Motor neuron (in vitro differentiated cells): Measurements from ENCODE around the gene YAP1. TPM values are rescaled to one million over a fixed set of nuclear protein-coding genes. Genes with fewer than 3 reads are reported as not detected.

Source experiments
- ATAC-seq, 8 experiments: fragments of 200-7000 bp; cut with Tn5 transposase; replicated peaks in 6 of 8; 2 replicates each; pipeline ENCODE4 v1.8.0; 2021; ENCODE audit warnings: mild to moderate bottlenecking in 8 of 8, moderate library complexity in 8 of 8
- H3K27ac ChIP-seq, 2 donors: fragments of 250-450 bp; sonication (Bioruptor Pico); 2 replicates each; pipeline ENCODE4 v1.9.0; 2021; ENCODE audit warnings: antibody characterized with exemption in 2 of 2, mild to moderate bottlenecking in 2 of 2, moderate library complexity in 1 of 2
- H3K4me1 ChIP-seq, 2 donors: fragments of 250-450 bp; sonication (Bioruptor Pico); replicated peaks in 1 of 2; 2 replicates each; pipeline ENCODE4 v1.6.1; 2021; ENCODE audit warnings: antibody characterized with exemption in 2 of 2, mild to moderate bottlenecking in 2 of 2, moderate library complexity in 1 of 2
- H3K4me3 ChIP-seq, 5 donors: fragments of 250-450 bp; sonication (Bioruptor Pico); 2 replicates each; pipeline ENCODE4 v1.9.0; 2021; ENCODE audit warnings: antibody characterized with exemption in 5 of 5, mild to moderate bottlenecking in 5 of 5, moderate library complexity in 4 of 5
- WGBS, 10 experiments: fragments of 450-650 bp; shearing (Covaris generic); methylation state at CpG; one replicate each; pipeline ENCODE4 v1.0.0; 2022; 5-methylcytosine and 5-hydroxymethylcytosine counted together
- in situ Hi-C, 9 experiments: fragments of 400-800 bp; cut with MboI; loops; one replicate each; pipeline ENCODE4 v1.15.0; 2021; ENCODE audit warnings: low sequenced_read_pairs in 9 of 9, low pct_unique_long_range_greater_than_20kb in 2 of 9; ENCODE audit not compliant: unreplicated experiment in 9 of 9
- total RNA-seq, 8 experiments: library from RNA; unstranded; fragments of 300-600 nt; gene quantifications; 2 replicates each; pipeline versions ENCODE4 v1.2.3 to v1.2.4, GENCODE V29; 2022

The YAP1 gene
- 10 to 100 TPM; 13.4 to 83.0 (median 43.5) TPM for total RNA-seq

GRCh38 chr11:102109896-102110760 lies at the start of gene YAP1:
TSS of gene YAP1 (plus strand) at chr11:102110447. CDS start at chr11:102110849, 402 bp downstream.
- WGBS, 10 experiments = 0 to 4% (median 1%) methylated on average over 3 to 52 of the region's 104 CpGs; no CpG with 5 or more reads in 3 of the 10 experiments
- Histone ChIP-seq H3K4me1 (no peaks in the 10 kb centered on the region), H3K27ac (peak within 1 kb of the TSS; percentile 57 to 85), H3K4me3 (peak within 1 kb of the TSS; percentile 61 to 97 (median 80))
- peak; percentile 64 to 77 (median 72) for ATAC-seq
- in situ Hi-C loops = no loop called here

DNA sequence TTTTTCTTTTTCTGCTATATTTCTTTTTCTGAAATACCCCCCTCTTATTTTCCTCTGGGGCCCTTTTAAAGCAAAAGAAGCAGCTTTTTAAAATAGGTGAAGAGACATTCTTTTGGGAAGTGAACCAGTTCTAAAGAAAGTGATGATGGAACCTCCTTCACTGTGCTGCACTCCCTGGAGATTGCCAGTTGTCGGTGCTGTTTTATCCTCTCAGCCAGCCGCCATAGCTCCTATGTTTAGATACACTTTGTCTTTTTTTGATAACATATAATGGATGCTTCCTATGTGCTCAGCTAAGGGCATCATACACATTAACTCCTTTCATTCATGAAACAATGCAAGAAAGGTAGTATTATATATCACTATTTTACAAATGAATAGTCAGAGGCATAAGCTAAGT lies 49.0 kb upstream of the YAP1 start:
- H3K4me1 ChIP-seq = no peaks in the 10 kb centered on the region
- H3K4me3 ChIP-seq = no peak overlapping the region
- ATAC-seq = peak in 4 of 8 experiments; percentile 28 to 56 (median 53)
- no peak overlapping the region for H3K27ac ChIP-seq
- 33 to 71% (median 46%) methylated on average over 1 to 2 of the region's 2 CpGs; no CpG with 5 or more reads in 2 of the 10 experiments for WGBS, 10 experiments
- in situ Hi-C loops = no loop called here

DNA sequence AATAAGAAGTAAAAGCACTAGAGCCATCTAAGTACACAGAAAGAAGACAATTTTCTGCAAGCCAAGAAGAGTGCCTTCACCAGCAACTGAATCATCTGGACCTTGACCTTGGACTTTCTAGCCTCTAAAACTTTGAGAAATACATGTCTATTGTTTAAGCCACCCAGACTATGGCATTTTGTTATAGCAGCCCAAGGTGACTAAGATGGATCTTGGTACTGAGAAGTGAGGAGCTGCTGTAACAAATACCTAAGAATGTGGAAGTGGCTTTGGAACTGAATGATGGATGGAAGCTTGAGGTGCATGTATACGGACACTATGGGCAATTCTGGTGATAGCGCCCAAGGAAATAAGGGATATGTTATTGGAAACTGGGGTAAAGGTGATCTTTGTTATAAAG lies 48.1 kb upstream of the YAP1 start:
- ATAC-seq = no peak
- no peaks in the 10 kb centered on the region for H3K4me1 ChIP-seq
- no peak overlapping the region for H3K4me3 ChIP-seq
- WGBS, 10 experiments = 88 to 100% (median 100%) methylated on average over 1 to 2 of the region's 2 CpGs; no CpG with 5 or more reads in 2 of the 10 experiments
- in situ Hi-C loops = no loop called here
- no peak overlapping the region for H3K27ac ChIP-seq

DNA sequence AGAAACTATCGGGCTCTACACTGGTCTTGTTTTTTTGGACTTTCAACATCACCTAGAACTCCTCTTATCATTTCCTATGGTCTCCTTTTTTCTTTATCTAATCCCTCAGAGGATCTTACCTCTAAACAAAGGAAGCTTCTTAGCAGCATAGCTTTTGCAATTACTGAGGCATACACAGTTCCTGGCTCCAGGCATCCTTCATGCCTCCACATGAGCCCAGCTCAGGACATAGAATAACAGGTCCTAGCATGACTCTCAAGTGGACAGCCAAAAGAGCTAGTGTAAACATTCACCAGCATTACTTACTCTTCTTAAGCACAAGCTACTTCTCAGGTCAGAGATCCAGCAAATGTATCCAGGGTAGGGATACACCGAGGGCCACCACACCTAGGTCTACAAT lies 45.9 kb upstream of the YAP1 start:
- Histone ChIP-seq H3K4me3 (no peak overlapping the region), H3K4me1 (no peaks in the 10 kb centered on the region), H3K27ac (no peak overlapping the region)
- 79 to 100% (median 100%) methylated on average over 1 to 2 of the region's 2 CpGs; no CpG with 5 or more reads in 1 of the 10 experiments for WGBS, 10 experiments
- ATAC-seq = no peak
- in situ Hi-C loops = no loop called here

DNA sequence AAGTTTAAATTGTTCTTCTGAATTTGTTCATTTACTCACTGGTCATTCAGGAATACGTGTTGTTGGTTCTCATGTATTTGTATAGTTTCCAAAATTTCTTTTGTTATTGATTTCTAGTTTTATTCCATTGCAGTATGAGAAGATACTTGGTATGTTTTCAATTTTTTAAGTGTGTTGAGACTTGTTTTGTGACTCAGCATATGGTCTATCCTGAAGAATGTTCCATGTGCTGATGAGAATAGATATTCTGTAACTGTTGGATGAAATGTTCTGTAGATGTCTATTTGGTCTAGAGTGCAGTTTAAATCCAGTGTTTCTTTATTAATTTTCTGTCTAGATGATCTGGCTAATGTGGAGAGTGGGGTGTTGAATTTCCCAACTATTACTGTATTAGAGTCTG lies 39.5 kb upstream of the YAP1 start:
- H3K4me1 ChIP-seq = no peaks in the 10 kb centered on the region
- H3K27ac ChIP-seq = no peak overlapping the region
- in situ Hi-C loops = no loop called here
- 0 to 94% (median 18%) methylated on average over 1 of the region's 1 CpG for WGBS, 10 experiments
- no peak for ATAC-seq
- H3K4me3 ChIP-seq = no peak overlapping the region

DNA sequence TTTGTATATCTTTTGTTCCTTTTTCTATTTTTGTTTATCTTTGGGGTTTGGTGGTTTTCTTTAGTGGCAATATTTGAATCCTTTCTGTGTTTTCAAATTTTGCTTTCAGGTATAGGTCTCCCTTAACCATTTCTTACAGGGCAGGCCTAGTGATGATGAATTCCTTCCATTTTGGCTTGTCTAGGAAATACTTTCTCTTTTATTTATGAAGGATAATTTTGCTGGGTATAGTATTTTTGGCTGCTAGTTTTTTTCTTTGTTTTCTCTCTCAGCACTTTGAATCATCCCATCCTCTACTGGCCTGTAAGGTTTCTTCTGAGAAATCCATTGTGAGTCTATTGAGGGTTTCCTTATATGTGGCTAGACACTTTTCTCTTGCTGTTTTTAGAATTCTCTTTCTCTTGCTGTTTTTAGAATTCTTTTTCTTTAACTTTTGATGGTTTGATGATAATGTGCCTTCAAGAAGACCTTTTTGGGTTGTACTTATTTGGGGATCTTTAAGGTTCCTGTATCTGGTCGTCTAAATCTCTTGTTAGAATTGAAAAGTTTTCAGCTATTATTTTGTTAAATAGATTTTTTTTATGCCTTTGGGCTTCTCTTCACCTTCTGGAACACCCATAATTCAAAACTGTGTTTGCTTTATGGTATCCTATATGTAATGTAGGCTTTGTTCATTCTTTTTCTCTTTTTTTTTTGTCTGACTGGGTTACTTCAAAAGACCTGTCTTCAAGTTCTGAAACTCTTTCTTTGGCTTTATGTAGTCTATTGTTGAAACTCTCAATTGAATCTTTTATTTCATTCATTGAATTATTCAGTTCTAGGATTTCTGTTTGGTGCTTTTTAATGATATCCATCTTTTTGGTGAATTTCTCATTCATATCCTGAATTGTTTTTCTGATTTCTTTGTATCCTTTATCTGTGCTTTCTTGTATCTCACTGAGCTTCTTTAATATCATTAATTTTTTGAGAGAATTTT lies 38.5 kb upstream of the YAP1 start:
- Histone ChIP-seq H3K4me1 (no peaks in the 10 kb centered on the region), H3K4me3 (no peak overlapping the region), H3K27ac (no peak overlapping the region)
- 43 to 100% (median 75%) methylated on average over 1 of the region's 1 CpG for WGBS, 10 experiments
- ATAC-seq = no peak
- in situ Hi-C loops = no loop called here

DNA sequence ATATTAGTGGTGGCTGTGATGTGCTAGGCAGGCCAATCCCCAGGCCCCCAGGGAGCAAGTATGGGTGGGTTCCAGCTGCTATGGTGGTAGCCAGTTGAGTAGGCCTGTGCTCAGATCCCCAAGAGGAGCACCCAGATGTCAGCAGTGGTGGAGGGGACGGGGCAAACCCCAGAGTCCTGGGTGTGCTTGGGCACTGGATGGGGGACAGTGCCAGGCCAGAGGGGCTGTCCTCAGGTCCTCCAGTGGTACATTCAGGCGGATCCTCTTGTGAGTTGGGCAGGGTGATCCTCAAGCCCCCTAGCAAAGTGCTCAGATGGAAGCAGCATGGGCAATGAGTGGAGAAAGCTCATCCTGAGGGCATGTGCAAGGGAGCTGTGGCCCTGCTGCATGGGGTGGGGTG lies 37.0 kb upstream of the YAP1 start:
- in situ Hi-C loops = no loop called here
- Histone ChIP-seq H3K4me3 (no peak overlapping the region), H3K27ac (no peak overlapping the region), H3K4me1 (no peaks in the 10 kb centered on the region)
- WGBS, 10 experiments = no CpG with 5 or more reads among the region's 2 CpGs
- no peak for ATAC-seq

DNA sequence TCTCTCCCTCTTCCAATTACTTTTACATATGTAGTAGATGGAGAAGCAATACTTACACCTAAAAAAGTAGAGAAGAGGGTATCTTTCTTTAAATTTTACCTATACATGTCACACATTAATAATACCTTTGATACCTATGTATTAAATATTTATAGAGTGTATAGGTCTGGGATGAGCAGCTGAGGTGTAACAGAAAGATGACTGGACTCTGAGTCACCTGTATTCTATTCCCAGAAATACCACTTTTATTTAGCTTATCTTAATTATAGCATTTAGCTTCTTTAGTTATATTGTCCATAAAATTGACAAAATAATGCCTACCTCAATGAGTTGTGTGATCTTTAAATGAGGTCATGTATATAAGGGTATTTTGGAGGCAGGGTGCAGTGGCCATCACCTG lies 30.6 kb upstream of the YAP1 start:
- in situ Hi-C loops = no loop called here
- Histone ChIP-seq H3K4me1 (no peaks in the 10 kb centered on the region), H3K4me3 (no peak overlapping the region), H3K27ac (no peak overlapping the region)
- no peak for ATAC-seq

- 18 to 95% (median 86%) methylated on average over 4 to 7 of the region's 7 CpGs; no CpG with 5 or more reads in 4 of the 10 experiments for WGBS, 10 experiments
- no peak for ATAC-seq
- in situ Hi-C loops = no loop called here
- no peak overlapping the region for H3K27ac ChIP-seq
- H3K4me3 ChIP-seq = no peak overlapping the region
- no peaks in the 10 kb centered on the region for H3K4me1 ChIP-seq
These were observed 28.9 kb upstream of the YAP1 start for GRCh38 chr11:102081313-102081712.

GRCh38 chr11:102085864-102086551 lies 24.2 kb upstream of the YAP1 start:
- in situ Hi-C loops = no loop called here

GRCh38 chr11:102097186-102097585 lies 13.1 kb upstream of the YAP1 start:
- 80 to 100% (median 88%) methylated on average over 1 of the region's 1 CpG; no CpG with 5 or more reads in 3 of the 10 experiments for WGBS, 10 experiments
- in situ Hi-C loops = no loop called here
- no peak for ATAC-seq
- Histone ChIP-seq H3K4me3 (no peak overlapping the region), H3K27ac (no peak overlapping the region), H3K4me1 (no peaks in the 10 kb centered on the region)

More at GRCh38 chr11:102085864-102086551, 24.2 kb upstream of the YAP1 start:
- 61 to 100% (median 93%) methylated on average over 2 to 6 of the region's 7 CpGs; no CpG with 5 or more reads in 1 of the 10 experiments for WGBS, 10 experiments
- Histone ChIP-seq H3K27ac (no peak overlapping the region), H3K4me1 (no peaks in the 10 kb centered on the region), H3K4me3 (no peak overlapping the region)
- peak in 1 of 8 experiments; percentile 69 for ATAC-seq

- no peak overlapping the region for H3K4me3 ChIP-seq
- no peak for ATAC-seq
- no peaks in the 10 kb centered on the region for H3K4me1 ChIP-seq
- WGBS, 10 experiments = 70 to 100% (median 100%) methylated on average over 1 to 2 of the region's 2 CpGs; no CpG with 5 or more reads in 5 of the 10 experiments
- H3K27ac ChIP-seq = no peak overlapping the region
- in situ Hi-C loops = no loop called here
These were observed 10.5 kb upstream of the YAP1 start for GRCh38 chr11:102099755-102100154.
